GM12878 (cell line): ENCODE results near the gene CLDN10. TPM values are rescaled to one million over a fixed set of nuclear protein-coding genes. Genes with fewer than 3 reads are reported as not detected.

Source experiments
- ATAC-seq: fragments of 200-7000 bp; cut with Tn5 transposase; 3 replicates; pipeline ENCODE4 v1.9.1; 2020; ENCODE audit warnings: mild to moderate bottlenecking, moderate library complexity
- BruUV-seq: library from RNA; stranded (reverse); fragments of 400-500 nt; replicated peaks from 2 replicates; lab custom pipeline; 2021; lab: Mats Ljungman, UMichigan
- CTCF ChIA-PET: fragments of 300-600 bp; sonication (Branson Sonifier 250); formaldehyde crosslinking; extraction: SDS; loops from one replicate; lab custom pipeline; 2021; ENCODE audit warnings: inconsistent platforms; lab: Yijun Ruan, JAX
- POLR2A ChIA-PET: fragments of 350-600 bp; formaldehyde crosslinking; extraction: SDS; loops from one replicate; lab custom pipeline; 2021; ENCODE audit warnings: inconsistent platforms; lab: Charles Lee
- RAD21 ChIA-PET: fragments of 300-600 bp; sonication (Branson Sonifier 250); formaldehyde crosslinking; loops from one replicate; lab custom pipeline; 2023; ENCODE audit warnings: antibody characterized with exemption; ENCODE audit not compliant: unreplicated experiment; lab: Charles Lee
- SMC1A ChIA-PET: fragments of 300-600 bp; sonication (Branson Sonifier 250); formaldehyde crosslinking; loops from one replicate; lab custom pipeline; 2023; ENCODE audit not compliant: unreplicated experiment, uncharacterized antibody; lab: Charles Lee
- DNase-seq: peaks from one replicate; pipeline ENCODE4 v3.0.0-alpha.2; 2011; ENCODE audit warnings: low read depth, low spot score
- FAIRE-seq: peaks from 3 replicates; lab custom pipeline; 2011; peaks lifted over from hg19 to GRCh38; lab: Jason Lieb, UNC
- H2AFZ ChIP-seq: 2 replicates; pipeline ENCODE4 v1.6.0; 2011; ENCODE audit warnings: low read depth, low read length, control low read depth; ENCODE audit not compliant: control insufficient read depth
- H3K27ac ChIP-seq: 2 replicates; pipeline ENCODE4 v1.5.1; 2011; ENCODE audit warnings: control low read depth; ENCODE audit not compliant: control insufficient read depth, insufficient read depth
- H3K27me3 ChIP-seq, 2 experiments: replicated peaks in 1 of 2; 2 replicates each; pipeline versions ENCODE4 v1.6.0 to v1.6.1; 2011; ENCODE audit warnings: low read length in 1 of 2; ENCODE audit not compliant: control insufficient read depth in 2 of 2, insufficient read depth in 2 of 2
- H3K36me3 ChIP-seq, 2 experiments: 2 replicates each; pipeline ENCODE4 v1.5.1; 2011; ENCODE audit warnings: low read length in 1 of 2; ENCODE audit not compliant: control insufficient read depth in 2 of 2, insufficient read depth in 2 of 2
- H3K4me1 ChIP-seq: 2 replicates; pipeline ENCODE4 v1.6.1; 2011; ENCODE audit warnings: mild to moderate bottlenecking, low read length, moderate library complexity, mixed read lengths; ENCODE audit not compliant: control insufficient read depth, insufficient read depth
- H3K4me2 ChIP-seq: 2 replicates; pipeline ENCODE4 v1.6.0; 2011; ENCODE audit warnings: control low read depth; ENCODE audit not compliant: control insufficient read depth, insufficient read depth
- H3K4me3 ChIP-seq: fragments of 200-600 bp; sonication (generic); 2 replicates; pipeline ENCODE4 v1.5.1; 2016
- H3K79me2 ChIP-seq: 2 replicates; pipeline ENCODE4 v1.6.0; 2011; ENCODE audit warnings: low read length; ENCODE audit not compliant: control insufficient read depth, insufficient read depth
- H3K9ac ChIP-seq: 2 replicates; pipeline ENCODE4 v1.8.0; 2011; ENCODE audit warnings: low read length, control low read depth, mixed read lengths; ENCODE audit not compliant: control insufficient read depth, insufficient read depth
- H3K9me3 ChIP-seq: replicated peaks from 3 replicates; pipeline ENCODE4 v1.5.1; 2011; ENCODE audit warnings: mild to moderate bottlenecking, low read length; ENCODE audit not compliant: control insufficient read depth, insufficient read depth
- H4K20me1 ChIP-seq: 2 replicates; pipeline ENCODE4 v1.6.0; 2011; ENCODE audit not compliant: control insufficient read depth, insufficient read depth
- ATF2 ChIP-seq: IDR thresholded peaks from 2 replicates; pipeline ENCODE4 v1.6.1; 2012; ENCODE audit warnings: low read length, inconsistent platforms
- ATF7 ChIP-seq: fragments of 450-650 bp; IDR thresholded peaks from 2 replicates; pipeline ENCODE4 v1.6.1; 2016; ENCODE audit warnings: low read depth, mild to moderate bottlenecking
- CREB1 ChIP-seq: IDR thresholded peaks from 2 replicates; pipeline ENCODE4 v1.6.1; 2012; ENCODE audit warnings: low read depth, mild to moderate bottlenecking, inconsistent platforms
- CUX1 ChIP-seq: IDR thresholded peaks from 2 replicates; pipeline ENCODE4 v1.6.1; 2012; ENCODE audit warnings: improper control_type of control experiment, low read depth, low read length; ENCODE audit not compliant: insufficient replicate concordance
- MYB ChIP-seq: fragments of 150-350 bp; IDR thresholded peaks from 2 replicates; pipeline ENCODE4 v1.6.1; 2014; ENCODE audit warnings: mild to moderate bottlenecking, low read depth, low read length, borderline replicate concordance
- NR2C2 ChIP-seq: IDR thresholded peaks from 2 replicates; pipeline ENCODE4 v1.6.1; 2011; ENCODE audit warnings: borderline replicate concordance, low read depth; ENCODE audit not compliant: control insufficient read depth, insufficient read length
- SMAD5 ChIP-seq: IDR thresholded peaks from 2 replicates; pipeline ENCODE4 v1.6.1; 2016; ENCODE audit warnings: antibody characterized with exemption, low read depth
- TCF3 ChIP-seq: IDR thresholded peaks from 2 replicates; pipeline ENCODE4 v1.6.1; 2012; ENCODE audit warnings: low read depth, mild to moderate bottlenecking, low read length, borderline replicate concordance; ENCODE audit not compliant: insufficient read depth
- WGBS: methylation state at CpG from one replicate; pipeline ENCODE4 v1.1.6; 2016; ENCODE audit warnings: low lambda C conversion rate; ENCODE audit not compliant: insufficient replicate concordance, insufficient coverage; ENCODE audit errors: missing lambda C conversion rate; 5-methylcytosine and 5-hydroxymethylcytosine counted together
- in situ Hi-C: fragments of 300-500 bp; cut with MboI; formaldehyde crosslinking; loops from 9 replicates; pipeline ENCODE4 v1.14.3; 2018; ENCODE audit warnings: mixed read lengths
- intact Hi-C: fragments of 100-400 bp; cut with micrococcal nuclease; formaldehyde crosslinking; loops from one replicate; pipeline ENCODE4 v1.14.2; 2022; ENCODE audit not compliant: unreplicated experiment
- polyA plus RNA-seq, 11 experiments: library from polyadenylated mRNA; depleted of rRNA in 4 of 11; unstranded in 6 of 11; stranded (reverse) in 5 of 11; fragments of >200 nt; fragmentation: Nextera tagmentation in 4 of 11; fragmentation: Illumina TruSeq in 1 of 11; extraction: Ambion mirVana in 4 of 11; extraction: Trizol in 1 of 11; gene quantifications; 1 replicate in 1 of 11; 2 replicates in 10 of 11; pipeline versions ENCODE4 v1.2.1 to v1.2.3, GENCODE V29; 2011 to 2016; ENCODE audit warnings: inconsistent platforms in 2 of 11, missing spikeins in 2 of 11, low read depth in 1 of 11
- total RNA-seq, 4 experiments: library from RNA; depleted of rRNA in 3 of 4; stranded (reverse); fragments of >200 nt in 3 of 4; fragmentation: Illumina TruSeq in 1 of 4; extraction: Trizol in 1 of 4; gene quantifications; 2 replicates each; pipeline versions ENCODE4 v1.2.1 to v1.2.3, GENCODE V29; 2013 to 2021
- TF ChIP-seq, protein P1 (sequence below): fragments of 450-650 bp; IDR thresholded peaks from 2 replicates; pipeline ENCODE4 v1.6.1; 2017; ENCODE audit warnings: low read depth, mild to moderate bottlenecking, moderate library complexity
- TF ChIP-seq, protein P2 (sequence below): IDR thresholded peaks from 2 replicates; pipeline ENCODE4 v1.6.1; 2011; ENCODE audit warnings: borderline replicate concordance, low read depth, mild to moderate bottlenecking, moderate library complexity, low read length; ENCODE audit not compliant: insufficient read depth, poor library complexity, severe bottlenecking
- TF ChIP-seq, protein P3 (sequence below): IDR thresholded peaks from 2 replicates; pipeline ENCODE4 v1.6.1; 2011; ENCODE audit warnings: low read depth, low read length, improper control_type of control experiment, borderline replicate concordance

Gene CLDN10
- total and polyA plus RNA-seq, 10 of the 15 experiments (the other 5 are each of a cell fraction or from before 2014, with no cell fraction given) = not detected

GRCh38 chr13:95552208-95552538 lies 347 bp upstream of the CLDN10 start:
- Histone ChIP-seq H4K20me1 (no peaks in the 10 kb centered on the region), H3K36me3 (no peaks in the 10 kb centered on the region), H3K4me1 (no peaks in the 10 kb centered on the region), H3K27me3 (peaks cover 0 to 4% of the 10 kb centered on the region in 2 experiments; a peak in 3 of 4 replicates), H3K4me3 (no peak overlapping the region), H3K4me2 (no peak overlapping the region), H3K9ac (no peak overlapping the region), H3K27ac (no peak overlapping the region), H3K9me3 (no peaks in the 10 kb centered on the region; the same call in 1 of the 3 replicates), H3K79me2 (no peaks in the 10 kb centered on the region), H2AFZ (no peak overlapping the region)
- ATAC-seq = no peak
- no peak for DNase-seq
- BruUV-seq = no TSS peak
- intact Hi-C loops = no loop called here
- in situ Hi-C loops = no loop called here
- FAIRE-seq = no peak
- ChIA-PET POLR2A (no interaction called here), RAD21 (no interaction called here), SMC1A (no interaction called here), CTCF (no interaction called here)
- WGBS = 33% methylated on average over 15 of the region's 17 CpGs
- no peak for TF ChIP-seq ATF2
- no peak for TF ChIP-seq ATF7
- TF ChIP-seq MYB = no peak
- no peak for TF ChIP-seq NR2C2
- TF ChIP-seq, protein P1, sequence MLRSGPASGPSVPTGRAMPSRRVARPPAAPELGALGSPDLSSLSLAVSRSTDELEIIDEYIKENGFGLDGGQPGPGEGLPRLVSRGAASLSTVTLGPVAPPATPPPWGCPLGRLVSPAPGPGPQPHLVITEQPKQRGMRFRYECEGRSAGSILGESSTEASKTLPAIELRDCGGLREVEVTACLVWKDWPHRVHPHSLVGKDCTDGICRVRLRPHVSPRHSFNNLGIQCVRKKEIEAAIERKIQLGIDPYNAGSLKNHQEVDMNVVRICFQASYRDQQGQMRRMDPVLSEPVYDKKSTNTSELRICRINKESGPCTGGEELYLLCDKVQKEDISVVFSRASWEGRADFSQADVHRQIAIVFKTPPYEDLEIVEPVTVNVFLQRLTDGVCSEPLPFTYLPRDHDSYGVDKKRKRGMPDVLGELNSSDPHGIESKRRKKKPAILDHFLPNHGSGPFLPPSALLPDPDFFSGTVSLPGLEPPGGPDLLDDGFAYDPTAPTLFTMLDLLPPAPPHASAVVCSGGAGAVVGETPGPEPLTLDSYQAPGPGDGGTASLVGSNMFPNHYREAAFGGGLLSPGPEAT = no peak
- TF ChIP-seq CREB1 = no peak
- no peak for TF ChIP-seq CUX1
- TF ChIP-seq SMAD5 = no peak
- TF ChIP-seq, protein P2, sequence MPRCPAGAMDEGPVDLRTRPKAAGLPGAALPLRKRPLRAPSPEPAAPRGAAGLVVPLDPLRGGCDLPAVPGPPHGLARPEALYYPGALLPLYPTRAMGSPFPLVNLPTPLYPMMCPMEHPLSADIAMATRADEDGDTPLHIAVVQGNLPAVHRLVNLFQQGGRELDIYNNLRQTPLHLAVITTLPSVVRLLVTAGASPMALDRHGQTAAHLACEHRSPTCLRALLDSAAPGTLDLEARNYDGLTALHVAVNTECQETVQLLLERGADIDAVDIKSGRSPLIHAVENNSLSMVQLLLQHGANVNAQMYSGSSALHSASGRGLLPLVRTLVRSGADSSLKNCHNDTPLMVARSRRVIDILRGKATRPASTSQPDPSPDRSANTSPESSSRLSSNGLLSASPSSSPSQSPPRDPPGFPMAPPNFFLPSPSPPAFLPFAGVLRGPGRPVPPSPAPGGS = no peak
- no peak for TF ChIP-seq TCF3
- TF ChIP-seq, protein P3, sequence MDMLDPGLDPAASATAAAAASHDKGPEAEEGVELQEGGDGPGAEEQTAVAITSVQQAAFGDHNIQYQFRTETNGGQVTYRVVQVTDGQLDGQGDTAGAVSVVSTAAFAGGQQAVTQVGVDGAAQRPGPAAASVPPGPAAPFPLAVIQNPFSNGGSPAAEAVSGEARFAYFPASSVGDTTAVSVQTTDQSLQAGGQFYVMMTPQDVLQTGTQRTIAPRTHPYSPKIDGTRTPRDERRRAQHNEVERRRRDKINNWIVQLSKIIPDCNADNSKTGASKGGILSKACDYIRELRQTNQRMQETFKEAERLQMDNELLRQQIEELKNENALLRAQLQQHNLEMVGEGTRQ = no peak
